Activated CD8-positive, alpha-beta memory T cell treated with anti-CD3 and anti-CD28 coated beads for 4 hours (primary cell): ENCODE data around the gene AMOT.

Source experiments
- DNase-seq, 2 donors: peaks; one replicate each; pipeline ENCODE4 v3.0.0-alpha.2; 2020; ENCODE audit warnings: low read depth in 2 of 2

The AMOT gene

GRCh38 chrX:112746812-112747595 is 93.6 kb downstream of the AMOT start:
- no peak for DNase-seq

GRCh38 chrX:112738347-112739033 is 102.1 kb downstream of the AMOT start:
- DNase-seq, result no peak

- no peak for DNase-seq
Observed at GRCh38 chrX:112736310-112736709, 104.3 kb downstream of the AMOT start.

DNA sequence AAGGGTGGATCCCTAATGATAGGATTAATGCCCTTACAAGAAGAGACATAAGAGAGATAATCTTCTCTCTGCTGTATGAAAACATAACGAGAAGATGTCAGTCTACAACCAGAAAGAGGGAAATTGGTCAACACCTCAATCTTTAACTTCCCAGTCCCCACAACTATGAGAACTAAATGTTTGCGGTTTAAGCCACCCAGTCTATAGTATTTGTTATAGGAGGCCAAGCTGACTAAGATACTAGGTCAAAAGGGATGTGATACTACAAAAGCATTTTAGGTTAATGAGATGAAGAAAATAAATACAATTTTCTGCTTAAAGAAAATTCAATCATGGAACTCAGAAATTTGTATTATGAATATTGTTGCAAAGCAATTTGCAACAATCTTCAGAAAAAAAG is 105.5 kb downstream of the AMOT start:
- DNase-seq, result no peak

DNA sequence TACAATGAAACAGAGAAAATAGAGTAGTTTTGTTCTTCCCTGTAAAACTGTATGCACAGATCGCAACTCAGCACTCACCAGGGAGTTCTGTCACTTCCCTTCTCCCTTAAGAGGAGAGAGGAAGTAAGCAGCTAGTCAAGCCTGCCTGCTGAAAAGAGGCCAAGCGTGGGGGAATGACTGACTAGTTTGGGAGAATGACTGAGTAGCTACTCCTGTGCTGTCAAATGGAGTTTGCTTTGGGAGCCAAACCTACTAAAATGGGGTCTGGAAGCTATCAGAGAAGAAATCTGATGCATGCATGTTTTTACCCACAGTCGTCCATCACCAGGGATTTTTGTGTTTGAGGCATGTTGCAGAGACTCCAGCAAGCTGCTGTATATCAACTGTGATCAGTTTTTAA is 106.3 kb downstream of the AMOT start:
- DNase-seq, result no peak

DNA sequence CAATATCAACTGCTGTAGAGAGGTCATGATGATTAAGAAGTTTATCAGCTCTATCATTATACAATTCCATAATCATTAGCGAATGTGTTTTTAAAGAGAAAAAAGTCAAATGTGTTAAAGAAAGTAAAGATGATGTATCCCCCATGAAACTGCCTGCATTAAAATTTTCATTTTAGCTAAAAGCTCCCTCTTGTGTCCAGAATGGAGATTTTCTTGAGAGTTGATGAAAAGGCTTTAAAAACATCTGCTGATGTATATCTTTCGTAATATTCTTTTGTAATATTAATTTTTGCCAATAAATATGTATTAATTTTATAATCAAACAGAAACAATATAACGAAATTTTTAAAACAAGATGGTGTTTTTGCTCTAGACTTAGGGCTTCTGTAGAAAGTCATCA is 108.8 kb downstream of the AMOT start:
- no peak for DNase-seq
